Cardiac muscle cell (in vitro differentiated cells and primary cell): ENCODE measurements around the gene IRAG1. TPM values are rescaled to one million over a fixed set of nuclear protein-coding genes. Genes with fewer than 3 reads are reported as not detected.

Source experiments
- DNase-seq, 2 donors: peaks; one replicate each; pipeline versions ENCODE4 v3.0.0 to v3.0.0-alpha.2; 2010 to 2017; ENCODE audit warnings: low read depth in 1 of 2, low spot score in 1 of 2
- H3K27ac ChIP-seq: fragments of 200-600 bp; sonication (generic); 2 replicates; pipeline ENCODE4 v1.5.1; 2016
- H3K27me3 ChIP-seq: fragments of 200-600 bp; sonication (generic); 2 replicates; pipeline ENCODE4 v1.6.0; 2016; ENCODE audit warnings: control low read depth
- H3K36me3 ChIP-seq: fragments of 200-600 bp; sonication (generic); 2 replicates; pipeline ENCODE4 v1.5.1; 2016; ENCODE audit warnings: control low read depth
- H3K4me1 ChIP-seq: fragments of 200-600 bp; sonication (generic); 2 replicates; pipeline ENCODE4 v1.8.1; 2017; ENCODE audit warnings: low read depth, mild to moderate bottlenecking, mixed run types
- H3K4me3 ChIP-seq: fragments of 200-600 bp; sonication (generic); 2 replicates; pipeline ENCODE4 v1.5.1; 2016; ENCODE audit warnings: mild to moderate bottlenecking
- H3K9me3 ChIP-seq: fragments of 200-600 bp; sonication (generic); 2 replicates; pipeline ENCODE4 v1.5.1; 2017; ENCODE audit warnings: low read depth, mild to moderate bottlenecking, control low read depth
- polyA plus RNA-seq: library from polyadenylated mRNA; unstranded; fragments of >200 nt; fragmentation: Nextera tagmentation; extraction: Ambion mirVana; gene quantifications from 2 replicates; pipeline ENCODE4 v1.2.1, GENCODE V29; 2016
- total RNA-seq: library from RNA; depleted of rRNA; stranded (reverse); fragments of >200 nt; gene quantifications from 2 replicates; pipeline ENCODE4 v1.2.3, GENCODE V29; 2016
- TF ChIP-seq, protein P1 (sequence below): IDR thresholded peaks from 2 replicates; pipeline ENCODE4 v1.5.1; 2012; ENCODE audit warnings: low read depth, mild to moderate bottlenecking, low read length

Gene IRAG1
- total and polyA plus RNA-seq, 2 experiments from 2014 or later, result 3.1 to 7.3 TPM

DNA sequence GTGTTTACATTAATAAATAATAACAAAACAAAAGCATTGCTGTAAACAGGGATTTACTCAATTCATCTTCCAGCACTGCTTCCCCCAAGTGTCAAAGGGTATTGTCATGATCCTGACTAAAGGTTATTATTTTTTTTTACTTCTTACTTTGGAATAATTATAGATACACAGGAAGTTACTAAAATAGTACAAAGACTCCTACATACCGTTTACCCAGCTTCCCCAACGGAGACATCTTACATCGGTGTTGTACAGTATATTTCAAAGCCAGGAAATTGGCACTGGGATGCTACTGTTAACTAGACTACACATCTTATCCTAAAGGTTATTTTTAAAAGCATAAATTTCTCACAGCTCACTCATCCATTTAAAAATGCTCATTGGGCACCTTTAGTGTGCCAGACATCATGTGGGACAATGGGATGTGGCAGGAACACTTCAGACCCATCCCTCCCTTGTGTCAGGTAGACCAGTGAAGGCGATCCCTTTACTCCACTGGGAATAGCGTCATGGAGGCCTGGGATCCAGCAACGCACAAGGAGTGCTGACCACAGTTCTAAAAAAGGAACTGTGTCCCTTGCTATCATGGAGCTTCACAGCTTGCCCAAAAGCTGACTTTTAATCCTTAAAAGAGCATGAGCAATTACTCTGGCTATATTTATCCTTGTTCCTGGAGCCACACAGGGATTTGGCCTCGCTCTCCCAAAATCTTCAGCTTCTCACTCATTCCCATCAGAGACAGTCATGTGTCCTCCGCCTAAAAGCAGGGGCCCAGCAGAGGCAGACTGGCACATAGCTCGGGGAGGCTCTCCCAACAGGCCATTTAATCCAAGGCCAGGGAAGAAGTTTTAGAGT, 3.1 kb upstream of the IRAG1 start:
- TF ChIP-seq, protein P1, sequence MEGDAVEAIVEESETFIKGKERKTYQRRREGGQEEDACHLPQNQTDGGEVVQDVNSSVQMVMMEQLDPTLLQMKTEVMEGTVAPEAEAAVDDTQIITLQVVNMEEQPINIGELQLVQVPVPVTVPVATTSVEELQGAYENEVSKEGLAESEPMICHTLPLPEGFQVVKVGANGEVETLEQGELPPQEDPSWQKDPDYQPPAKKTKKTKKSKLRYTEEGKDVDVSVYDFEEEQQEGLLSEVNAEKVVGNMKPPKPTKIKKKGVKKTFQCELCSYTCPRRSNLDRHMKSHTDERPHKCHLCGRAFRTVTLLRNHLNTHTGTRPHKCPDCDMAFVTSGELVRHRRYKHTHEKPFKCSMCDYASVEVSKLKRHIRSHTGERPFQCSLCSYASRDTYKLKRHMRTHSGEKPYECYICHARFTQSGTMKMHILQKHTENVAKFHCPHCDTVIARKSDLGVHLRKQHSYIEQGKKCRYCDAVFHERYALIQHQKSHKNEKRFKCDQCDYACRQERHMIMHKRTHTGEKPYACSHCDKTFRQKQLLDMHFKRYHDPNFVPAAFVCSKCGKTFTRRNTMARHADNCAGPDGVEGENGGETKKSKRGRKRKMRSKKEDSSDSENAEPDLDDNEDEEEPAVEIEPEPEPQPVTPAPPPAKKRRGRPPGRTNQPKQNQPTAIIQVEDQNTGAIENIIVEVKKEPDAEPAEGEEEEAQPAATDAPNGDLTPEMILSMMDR, result no peak
- no peaks in the 10 kb centered on the region for H3K27me3 ChIP-seq
- H3K36me3 ChIP-seq, result no peaks in the 10 kb centered on the region
- no peak for DNase-seq
- no peak overlapping the region for H3K4me3 ChIP-seq
- peaks cover 11% of the 10 kb centered on the region for H3K4me1 ChIP-seq
- no peaks in the 10 kb centered on the region for H3K9me3 ChIP-seq
- no peak overlapping the region for H3K27ac ChIP-seq

DNA sequence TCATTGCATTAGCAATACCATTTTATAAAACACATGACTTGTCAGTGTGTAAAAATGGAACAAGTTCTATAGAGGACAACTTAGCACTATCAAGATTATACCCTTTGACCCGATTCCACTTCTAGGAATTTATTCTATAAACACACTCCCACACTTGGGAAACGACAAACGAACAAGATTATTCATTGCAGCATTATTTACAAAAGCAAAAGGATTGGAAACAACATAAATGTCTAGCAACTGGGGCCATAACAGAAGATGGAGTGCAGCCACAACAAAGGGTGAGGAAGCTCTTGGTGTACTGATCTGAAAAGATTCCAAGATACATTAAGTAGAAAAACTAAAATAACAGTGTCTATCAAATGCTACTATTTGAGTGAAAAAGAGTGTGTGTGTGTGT, 2.3 kb upstream of the IRAG1 start:
- Histone ChIP-seq H3K4me1 (peaks cover 11% of the 10 kb centered on the region), H3K36me3 (no peaks in the 10 kb centered on the region), H3K27me3 (no peaks in the 10 kb centered on the region), H3K9me3 (no peaks in the 10 kb centered on the region), H3K27ac (no peak overlapping the region), H3K4me3 (no peak overlapping the region)
- no peak for DNase-seq
- TF ChIP-seq, protein P1, result no peak

DNA sequence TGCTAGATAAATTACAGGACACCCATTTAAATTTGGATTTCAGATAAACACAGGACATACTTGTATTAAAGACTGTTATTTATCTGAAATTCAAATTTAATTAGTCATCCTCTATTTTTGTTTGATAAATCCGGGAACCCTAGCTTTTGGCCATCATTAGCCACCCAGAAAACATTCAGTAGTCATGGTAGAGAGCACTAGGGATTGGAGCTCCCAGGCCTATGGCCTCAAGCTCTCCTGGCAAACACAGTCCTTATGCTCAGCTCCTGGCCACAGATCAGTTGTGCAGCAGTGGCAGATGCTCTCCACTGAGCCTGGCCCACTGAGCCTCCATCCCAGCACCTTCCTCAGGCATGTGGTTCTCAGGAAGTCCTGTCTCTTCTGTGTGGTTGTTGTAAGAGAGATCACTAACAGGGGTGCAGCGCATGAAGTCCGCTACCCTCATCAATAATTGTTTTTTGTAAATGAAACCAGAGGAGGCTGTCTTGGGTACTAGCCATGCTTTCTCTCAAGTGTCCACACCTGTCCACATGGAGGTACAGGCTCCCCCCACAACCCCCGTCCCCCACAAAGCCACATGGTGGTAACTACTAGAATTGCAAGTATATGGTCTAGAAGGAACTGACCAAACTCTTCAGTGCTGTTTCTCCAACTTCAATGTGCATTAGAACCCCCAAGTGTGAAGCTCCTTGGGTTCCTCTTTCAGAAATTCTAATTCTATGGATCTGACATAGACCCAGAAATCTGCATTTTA, 1.1 kb upstream of the IRAG1 start:
- Histone ChIP-seq H3K27me3 (no peaks in the 10 kb centered on the region), H3K4me3 (no peak overlapping the region), H3K4me1 (peaks cover 11% of the 10 kb centered on the region), H3K27ac (no peak overlapping the region), H3K9me3 (no peaks in the 10 kb centered on the region), H3K36me3 (no peaks in the 10 kb centered on the region)
- TF ChIP-seq, protein P1, result no peak
- peak in 1 of 2 donors; percentile 13 for DNase-seq

DNA sequence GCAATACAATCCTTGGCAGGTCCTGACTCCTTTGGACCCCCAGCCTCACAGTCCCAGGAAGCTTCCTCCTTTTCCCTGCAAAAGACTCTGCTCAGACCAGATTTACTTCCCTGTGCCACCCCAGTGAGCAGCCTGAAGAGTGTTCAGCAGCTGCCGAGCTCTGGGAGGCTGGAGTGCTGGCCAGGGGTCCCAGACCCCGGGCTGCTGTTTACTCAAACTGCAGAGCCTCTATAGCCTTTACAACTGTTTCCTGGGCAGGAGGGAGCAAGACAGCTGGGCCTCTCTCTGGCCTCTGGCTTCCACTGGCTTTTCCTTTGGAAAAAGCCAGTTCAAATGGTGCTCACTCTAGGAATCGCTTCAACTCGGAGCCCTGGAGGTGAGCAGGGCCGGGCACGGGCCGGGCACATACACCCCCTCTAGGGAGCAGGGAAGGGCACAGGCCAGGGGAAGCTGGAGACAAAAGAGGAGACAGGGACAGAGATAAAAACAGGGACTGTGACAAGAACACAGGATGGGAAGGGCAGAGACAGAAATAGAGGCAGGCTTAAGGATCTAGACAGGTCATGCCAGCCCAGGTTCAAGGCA, 932 bp downstream of the IRAG1 start:
- no peaks in the 10 kb centered on the region for H3K9me3 ChIP-seq
- H3K4me3 ChIP-seq, result no peak overlapping the region
- no peak for DNase-seq
- peaks cover 11% of the 10 kb centered on the region for H3K4me1 ChIP-seq
- H3K27me3 ChIP-seq, result no peaks in the 10 kb centered on the region
- H3K27ac ChIP-seq, result peak overlapping the region; percentile 41
- TF ChIP-seq, protein P1, result no peak
- H3K36me3 ChIP-seq, result no peaks in the 10 kb centered on the region

DNA sequence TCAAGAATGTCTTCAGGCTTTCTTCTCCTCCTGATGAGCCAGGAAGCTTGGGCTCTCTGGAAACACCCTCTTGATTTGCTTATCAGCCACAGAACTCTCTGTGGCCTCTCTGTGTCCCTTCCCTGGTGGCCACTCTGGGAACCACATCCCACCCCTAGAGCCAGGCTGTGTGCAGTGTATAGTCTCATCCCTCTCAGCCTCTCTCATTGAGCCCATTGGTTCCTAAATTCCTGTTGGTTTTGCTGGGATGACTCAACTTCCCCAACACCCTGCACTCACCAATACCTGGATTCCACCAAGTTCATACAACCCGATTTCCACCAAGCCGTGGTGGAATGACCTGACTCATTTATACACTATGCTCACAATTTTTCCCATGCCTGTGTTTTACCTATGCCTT, 5.2 kb downstream of the IRAG1 start:
- DNase-seq, result no peak
- Histone ChIP-seq H3K27me3 (no peaks in the 10 kb centered on the region), H3K4me3 (no peak overlapping the region), H3K36me3 (no peaks in the 10 kb centered on the region), H3K4me1 (peaks cover 7% of the 10 kb centered on the region), H3K27ac (no peak overlapping the region), H3K9me3 (no peaks in the 10 kb centered on the region)
- TF ChIP-seq, protein P1, result peak; percentile 28
